Nephron (organoid): ENCODE data around the gene ZNF524.

Experiments
- H3K27ac Mint-ChIP-seq, 3 experiments: 2 replicates each; pipeline ENCODE4 v1.8.0; 2020; ENCODE audit warnings: mixed read lengths in 3 of 3, mild to moderate bottlenecking in 2 of 3, moderate library complexity in 1 of 3
- H3K27me3 Mint-ChIP-seq: 2 replicates; pipeline ENCODE4 v1.8.0; 2021; ENCODE audit warnings: low read depth, mild to moderate bottlenecking, moderate library complexity, mixed read lengths
- H3K36me3 Mint-ChIP-seq: 2 replicates; pipeline ENCODE4 v1.8.0; 2020; ENCODE audit warnings: low read depth, mixed read lengths
- H3K4me1 Mint-ChIP-seq: 2 replicates; pipeline ENCODE4 v1.8.0; 2020; ENCODE audit warnings: mixed read lengths
- H3K4me3 Mint-ChIP-seq, 3 experiments: 2 replicates each; pipeline ENCODE4 v1.8.0; 2020; ENCODE audit warnings: mild to moderate bottlenecking in 3 of 3, mixed read lengths in 3 of 3, moderate library complexity in 2 of 3
- H3K9me3 Mint-ChIP-seq: 2 replicates; pipeline ENCODE4 v1.8.0; 2020; ENCODE audit warnings: mixed read lengths
- CTCF ChIP-seq, 3 experiments: fragments of 200-600 bp; sonication (generic); IDR thresholded peaks; one replicate each; pipeline ENCODE4 v1.5.0; 2021; ENCODE audit warnings: antibody characterized with exemption in 3 of 3; ENCODE audit not compliant: unreplicated experiment in 3 of 3

ZNF524 gene

GRCh38 chr19:55617426-55617825, 17.3 kb downstream of the ZNF524 start:
- Mint-ChIP-seq H3K36me3 (peaks cover 32% of the 10 kb centered on the region), H3K27ac (no peak overlapping the region), H3K27me3 (no peaks in the 10 kb centered on the region), H3K4me1 (no peaks in the 10 kb centered on the region), H3K9me3 (no peaks in the 10 kb centered on the region), H3K4me3 (no peak overlapping the region)
- TF ChIP-seq CTCF (IDR thresholded peaks at IDR 0.05; ENCODE audit: unreplicated experiment in 3 of 3) = no peak

GRCh38 chr19:55618426-55618825, 18.3 kb downstream of the ZNF524 start:
- H3K4me3 Mint-ChIP-seq = no peak overlapping the region
- H3K36me3 Mint-ChIP-seq = peaks cover 25% of the 10 kb centered on the region
- no peaks in the 10 kb centered on the region for H3K9me3 Mint-ChIP-seq
- H3K27me3 Mint-ChIP-seq = no peaks in the 10 kb centered on the region
- no peak overlapping the region for H3K27ac Mint-ChIP-seq
- H3K4me1 Mint-ChIP-seq = peaks cover 4% of the 10 kb centered on the region
- TF ChIP-seq CTCF (IDR thresholded peaks at IDR 0.05; ENCODE audit: unreplicated experiment in 3 of 3) = no peak

GRCh38 chr19:55619286-55619685, 19.2 kb downstream of the ZNF524 start:
- Mint-ChIP-seq H3K27ac (no peak overlapping the region), H3K4me1 (peaks cover 12% of the 10 kb centered on the region), H3K9me3 (no peaks in the 10 kb centered on the region), H3K36me3 (peaks cover 32% of the 10 kb centered on the region), H3K27me3 (no peaks in the 10 kb centered on the region), H3K4me3 (no peak overlapping the region)
- TF ChIP-seq CTCF (IDR thresholded peaks at IDR 0.05; ENCODE audit: unreplicated experiment in 3 of 3) = no peak

GRCh38 chr19:55620410-55621204, 20.5 kb downstream of the ZNF524 start:
- H3K36me3 Mint-ChIP-seq = peaks cover 29% of the 10 kb centered on the region
- H3K4me1 Mint-ChIP-seq = peaks cover 18% of the 10 kb centered on the region
- H3K27ac Mint-ChIP-seq = no peak overlapping the region
- H3K4me3 Mint-ChIP-seq = no peak overlapping the region
- no peaks in the 10 kb centered on the region for H3K9me3 Mint-ChIP-seq
- no peak for TF ChIP-seq CTCF (IDR thresholded peaks at IDR 0.05; ENCODE audit: unreplicated experiment in 3 of 3)
- no peaks in the 10 kb centered on the region for H3K27me3 Mint-ChIP-seq

- TF ChIP-seq CTCF (IDR thresholded peaks at IDR 0.05; ENCODE audit: unreplicated experiment in 3 of 3) = no peak
- Mint-ChIP-seq H3K27me3 (no peaks in the 10 kb centered on the region), H3K4me1 (peaks cover 18% of the 10 kb centered on the region), H3K4me3 (no peak overlapping the region), H3K9me3 (no peaks in the 10 kb centered on the region), H3K27ac (no peak overlapping the region), H3K36me3 (peaks cover 29% of the 10 kb centered on the region)
Observed at GRCh38 chr19:55621205-55621672, 21.2 kb downstream of the ZNF524 start.
